Gastrocnemius medialis (tissue), 4 donors: ENCODE measurements around the gene ZNRF3.

Experiments used
- POLR2A ChIP-seq, 2 donors: fragments of 450-650 bp; IDR thresholded peaks; one replicate each; pipeline ENCODE4 v1.6.1; 2017; ENCODE audit warnings: antibody characterized with exemption in 2 of 2, mild to moderate bottlenecking in 2 of 2, moderate library complexity in 2 of 2
- TF ChIP-seq, protein P1 (sequence below), 5 experiments: fragments of 450-650 bp in 3 of 5; fragments of 200-600 bp in 2 of 5; sonication (generic) in 2 of 5; IDR thresholded peaks in 4 of 5; conservative IDR thresholded peaks in 1 of 5; 1 replicate in 4 of 5; 2 replicates in 1 of 5; pipeline ENCODE4 v1.5.1; 2016 to 2019; ENCODE audit warnings: antibody characterized with exemption in 5 of 5, mild to moderate bottlenecking in 3 of 5, moderate library complexity in 3 of 5

DNA sequence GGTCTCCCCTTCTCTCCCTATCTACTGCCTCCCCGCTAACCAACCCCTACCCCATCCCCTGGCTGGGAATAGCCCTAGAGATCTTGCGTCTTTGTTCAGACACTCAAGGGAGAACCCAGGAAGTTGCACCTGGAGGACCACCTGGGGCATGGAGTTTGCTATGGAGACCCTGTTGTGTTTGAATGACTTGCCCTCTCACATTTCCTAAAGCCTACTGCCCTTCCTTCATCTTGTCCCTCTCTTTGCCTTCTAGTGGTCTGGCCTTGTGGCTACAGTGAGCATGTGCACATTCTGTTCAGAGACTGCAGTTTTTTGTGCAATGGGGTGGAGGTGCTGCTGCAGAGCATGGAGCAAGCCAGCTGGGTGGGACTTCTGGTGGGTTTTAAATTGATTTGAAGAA, 42.5 kb downstream of the ZNRF3 start:
- TF ChIP-seq, protein P1, sequence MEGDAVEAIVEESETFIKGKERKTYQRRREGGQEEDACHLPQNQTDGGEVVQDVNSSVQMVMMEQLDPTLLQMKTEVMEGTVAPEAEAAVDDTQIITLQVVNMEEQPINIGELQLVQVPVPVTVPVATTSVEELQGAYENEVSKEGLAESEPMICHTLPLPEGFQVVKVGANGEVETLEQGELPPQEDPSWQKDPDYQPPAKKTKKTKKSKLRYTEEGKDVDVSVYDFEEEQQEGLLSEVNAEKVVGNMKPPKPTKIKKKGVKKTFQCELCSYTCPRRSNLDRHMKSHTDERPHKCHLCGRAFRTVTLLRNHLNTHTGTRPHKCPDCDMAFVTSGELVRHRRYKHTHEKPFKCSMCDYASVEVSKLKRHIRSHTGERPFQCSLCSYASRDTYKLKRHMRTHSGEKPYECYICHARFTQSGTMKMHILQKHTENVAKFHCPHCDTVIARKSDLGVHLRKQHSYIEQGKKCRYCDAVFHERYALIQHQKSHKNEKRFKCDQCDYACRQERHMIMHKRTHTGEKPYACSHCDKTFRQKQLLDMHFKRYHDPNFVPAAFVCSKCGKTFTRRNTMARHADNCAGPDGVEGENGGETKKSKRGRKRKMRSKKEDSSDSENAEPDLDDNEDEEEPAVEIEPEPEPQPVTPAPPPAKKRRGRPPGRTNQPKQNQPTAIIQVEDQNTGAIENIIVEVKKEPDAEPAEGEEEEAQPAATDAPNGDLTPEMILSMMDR (IDR thresholded peaks at IDR 0.05 in 4 of 5, conservative IDR thresholded peaks at IDR 0.05 in 1 of 5) = no peak
- no peak for TF ChIP-seq POLR2A (IDR thresholded peaks at IDR 0.05)
